Measurements from ENCODE around the gene PTPRN2. TPM values are rescaled to one million over a fixed set of nuclear protein-coding genes. Genes with fewer than 3 reads are reported as not detected.
"Not testable (repeated sequence)": the region's sequence is repeated elsewhere in the genome, so short reads cannot be mapped to it uniquely, and the experiment has no call there.

Gene PTPRN2
- total RNA-seq, 2 experiments from 2014 or later: 0.70 TPM; not detected in 1

GRCh38 chr7:157848508-157849340, 738.9 kb downstream of the PTPRN2 start:
- H3K27ac ChIP-seq (ENCODE audit: low read depth, low read length, poor library complexity, severe bottlenecking): no peak overlapping the region
- H3K4me3 ChIP-seq (ENCODE audit: low read depth, low read length, poor library complexity, severe bottlenecking): no peak overlapping the region
- no peak overlapping the region for H2AFZ ChIP-seq (ENCODE audit: low read length)
- H3K4me2 ChIP-seq (ENCODE audit: low read length): no peak overlapping the region
- no peaks in the 10 kb centered on the region for H4K20me1 ChIP-seq (ENCODE audit: insufficient read depth, low read length)
- H3K36me3 ChIP-seq (ENCODE audit: insufficient read depth, low read length): no peaks in the 10 kb centered on the region
- no peaks in the 10 kb centered on the region for H3K9me2 ChIP-seq (ENCODE audit: insufficient read depth, low read length)
- ChIA-PET CTCF (ENCODE audit: unreplicated experiment) (no interaction called here), POLR2A (no interaction called here)
- no peaks in the 10 kb centered on the region for H3K9me3 ChIP-seq (ENCODE audit: low read length)
- no TSS peak for BruUV-seq (replicated peaks)
- intact Hi-C loops (cut with micrococcal nuclease; ENCODE audit: unreplicated experiment): no loop called here
- DNase-seq (ENCODE audit: low spot score): no peak
- TF ChIP-seq EZH2phosphoT487 (IDR thresholded peaks at IDR 0.05; ENCODE audit: borderline replicate concordance, low read depth, low read length): no peak
- no peak for TF ChIP-seq CTCF (conservative IDR thresholded peaks at IDR 0.05; ENCODE audit: low read length)
- H3K4me1 ChIP-seq (ENCODE audit: insufficient read depth, low read length, poor library complexity, severe bottlenecking): no peaks in the 10 kb centered on the region
- no peaks in the 10 kb centered on the region for H3K79me2 ChIP-seq (ENCODE audit: insufficient read depth, low read depth, low read length)

- H3K9me3 ChIP-seq (ENCODE audit: low read length); intact Hi-C loops (cut with micrococcal nuclease; ENCODE audit: unreplicated experiment); H3K79me2 ChIP-seq (ENCODE audit: insufficient read depth, low read depth, low read length); H4K20me1 ChIP-seq (ENCODE audit: insufficient read depth, low read length); DNase-seq (ENCODE audit: low spot score); CTCF ChIA-PET (ENCODE audit: unreplicated experiment); BruUV-seq (replicated peaks); H3K36me3 ChIP-seq (ENCODE audit: insufficient read depth, low read length); H3K9me2 ChIP-seq (ENCODE audit: insufficient read depth, low read length); H3K4me3 ChIP-seq (ENCODE audit: low read depth, low read length, poor library complexity, severe bottlenecking); H3K4me2 ChIP-seq (ENCODE audit: low read length); H2AFZ ChIP-seq (ENCODE audit: low read length); H3K27ac ChIP-seq (ENCODE audit: low read depth, low read length, poor library complexity, severe bottlenecking); POLR2A ChIA-PET; H3K4me1 ChIP-seq (ENCODE audit: insufficient read depth, low read length, poor library complexity, severe bottlenecking): not testable (repeated sequence)
Measured at GRCh38 chr7:157847756-157848487, 739.7 kb downstream of the PTPRN2 start.

- H3K9me2 ChIP-seq (ENCODE audit: insufficient read depth, low read length); CTCF ChIA-PET (ENCODE audit: unreplicated experiment); H3K4me2 ChIP-seq (ENCODE audit: low read length); H3K27ac ChIP-seq (ENCODE audit: low read depth, low read length, poor library complexity, severe bottlenecking); DNase-seq (ENCODE audit: low spot score); H3K4me3 ChIP-seq (ENCODE audit: low read depth, low read length, poor library complexity, severe bottlenecking); H3K79me2 ChIP-seq (ENCODE audit: insufficient read depth, low read depth, low read length); intact Hi-C loops (cut with micrococcal nuclease; ENCODE audit: unreplicated experiment); H3K36me3 ChIP-seq (ENCODE audit: insufficient read depth, low read length); POLR2A ChIA-PET; H2AFZ ChIP-seq (ENCODE audit: low read length); H3K4me1 ChIP-seq (ENCODE audit: insufficient read depth, low read length, poor library complexity, severe bottlenecking); H3K9me3 ChIP-seq (ENCODE audit: low read length); H4K20me1 ChIP-seq (ENCODE audit: insufficient read depth, low read length); BruUV-seq (replicated peaks): not testable (repeated sequence)
Measured at GRCh38 chr7:157846746-157847145, 740.9 kb downstream of the PTPRN2 start.

All from OCI-LY7 (cell line).